Osteoblast (primary cell): ENCODE results near the gene ASTN2. TPM values are rescaled to one million over a fixed set of nuclear protein-coding genes. Genes with fewer than 3 reads are reported as not detected.
"Not testable (repeated sequence)": the region's sequence is repeated elsewhere in the genome, so short reads cannot be mapped to it uniquely, and the experiment has no call there.

Experiments used
- DNase-seq: peaks from one replicate; pipeline ENCODE4 v3.0.0; 2011; ENCODE audit warnings: low spot score, mixed read lengths; ENCODE audit not compliant: insufficient read length; ENCODE audit errors: missing footprints
- H2AFZ ChIP-seq: 2 replicates; pipeline ENCODE4 v1.6.0; 2011; ENCODE audit warnings: mild to moderate bottlenecking, low read length
- H3K27ac ChIP-seq: 2 replicates; pipeline ENCODE4 v1.5.1; 2011; ENCODE audit warnings: mild to moderate bottlenecking, low read depth, low read length, moderate library complexity
- H3K27me3 ChIP-seq: 2 replicates; pipeline ENCODE4 v1.6.0; 2012; ENCODE audit warnings: mild to moderate bottlenecking, control low read depth, inconsistent platforms, low read length, moderate library complexity; ENCODE audit not compliant: insufficient read depth
- H3K36me3 ChIP-seq: 2 replicates; pipeline ENCODE4 v1.5.1; 2011; ENCODE audit warnings: mild to moderate bottlenecking, low read length, control low read depth, moderate library complexity; ENCODE audit not compliant: insufficient read depth
- H3K4me1 ChIP-seq: 2 replicates; pipeline ENCODE4 v1.5.1; 2011; ENCODE audit warnings: mild to moderate bottlenecking, low read length, control low read depth, moderate library complexity; ENCODE audit not compliant: insufficient read depth
- H3K4me2 ChIP-seq: 2 replicates; pipeline ENCODE4 v1.6.0; 2011; ENCODE audit warnings: mild to moderate bottlenecking, low read length; ENCODE audit not compliant: insufficient read depth
- H3K4me3 ChIP-seq: fragments of 200-600 bp; sonication (generic); 3 replicates; pipeline ENCODE4 v1.5.1; 2012; ENCODE audit warnings: mild to moderate bottlenecking, low read length, inconsistent platforms; ENCODE audit not compliant: insufficient read depth
- H3K79me2 ChIP-seq: 2 replicates; pipeline ENCODE4 v1.6.0; 2012; ENCODE audit warnings: mild to moderate bottlenecking, low read length, control low read depth, inconsistent platforms; ENCODE audit not compliant: insufficient read depth
- H3K9me3 ChIP-seq: 2 replicates; pipeline ENCODE4 v1.5.1; 2011; ENCODE audit warnings: low read depth, low read length, control low read depth
- H4K20me1 ChIP-seq: 2 replicates; pipeline ENCODE4 v1.6.0; 2012; ENCODE audit warnings: mild to moderate bottlenecking, low read length, control low read depth; ENCODE audit not compliant: insufficient read depth
- total RNA-seq: library from RNA; depleted of rRNA; stranded (reverse); fragments of >200 nt; gene quantifications from 2 replicates; pipeline ENCODE4 v1.2.3, GENCODE V29; 2012
- TF ChIP-seq, protein P1 (sequence below): IDR thresholded peaks from 2 replicates; pipeline ENCODE4 v1.5.1; 2011; ENCODE audit warnings: mild to moderate bottlenecking, low read depth, low read length, moderate library complexity; ENCODE audit errors: extremely low read depth

ASTN2 gene
- total RNA-seq, 1 donor = 4.7 TPM

DNA sequence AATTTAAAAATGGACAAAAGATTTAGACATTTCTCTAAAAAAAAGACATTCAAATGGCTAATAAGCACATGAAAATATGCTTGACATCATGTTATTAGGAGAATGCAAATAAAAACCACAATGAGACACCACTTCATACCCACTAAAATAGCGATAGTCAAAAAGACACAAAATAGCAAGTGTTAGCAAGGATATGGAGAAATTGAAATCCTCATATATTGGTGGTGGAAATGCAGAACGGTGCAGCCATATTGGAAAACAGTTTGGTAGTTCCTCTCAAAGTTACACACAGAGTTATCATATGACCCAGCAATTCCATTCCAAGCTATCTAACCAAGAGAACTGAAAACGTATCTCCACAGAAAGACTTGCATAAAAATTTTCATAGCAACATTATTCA is 955.3 kb downstream of the ASTN2 start:
- DNase-seq = no peak
- H3K27ac ChIP-seq = no peak overlapping the region
- H3K4me2 ChIP-seq = no peak overlapping the region

DNA sequence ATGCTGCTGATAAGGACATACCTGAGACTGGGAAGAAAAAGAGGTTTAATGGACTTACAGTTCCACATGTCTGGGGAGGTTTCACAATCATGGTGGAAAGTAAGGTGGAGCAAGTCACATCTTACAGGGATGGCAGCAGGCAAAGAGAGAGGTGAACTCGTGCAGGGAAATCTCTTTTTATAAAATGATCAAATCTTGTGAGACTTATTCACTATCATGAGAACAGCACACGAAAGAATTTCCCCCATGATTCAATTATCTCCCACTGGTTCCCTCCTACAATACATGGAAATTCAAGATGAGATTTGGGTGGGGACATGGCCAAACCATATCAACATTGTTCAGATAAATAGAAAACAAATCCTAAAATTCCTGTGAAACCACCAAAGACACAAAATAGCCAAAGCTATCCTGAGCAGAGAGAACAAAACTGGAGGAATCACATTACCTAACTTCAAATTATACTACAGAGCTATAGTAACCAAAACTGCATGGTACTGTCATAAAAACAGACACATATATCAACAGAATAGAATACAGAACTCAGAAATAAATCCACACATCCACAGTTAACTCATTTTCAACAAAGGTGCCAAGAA is 958.3 kb downstream of the ASTN2 start:
- no peak overlapping the region for H3K4me2 ChIP-seq
- no peak overlapping the region for H2AFZ ChIP-seq
- no peaks in the 10 kb centered on the region for H3K9me3 ChIP-seq
- H3K27me3 ChIP-seq = no peaks in the 10 kb centered on the region
- peaks cover 3% of the 10 kb centered on the region for H3K4me1 ChIP-seq
- H3K79me2 ChIP-seq = no peaks in the 10 kb centered on the region
- H3K36me3 ChIP-seq = no peaks in the 10 kb centered on the region
- H3K27ac ChIP-seq = no peak overlapping the region
- DNase-seq = no peak
- TF ChIP-seq, protein P1, sequence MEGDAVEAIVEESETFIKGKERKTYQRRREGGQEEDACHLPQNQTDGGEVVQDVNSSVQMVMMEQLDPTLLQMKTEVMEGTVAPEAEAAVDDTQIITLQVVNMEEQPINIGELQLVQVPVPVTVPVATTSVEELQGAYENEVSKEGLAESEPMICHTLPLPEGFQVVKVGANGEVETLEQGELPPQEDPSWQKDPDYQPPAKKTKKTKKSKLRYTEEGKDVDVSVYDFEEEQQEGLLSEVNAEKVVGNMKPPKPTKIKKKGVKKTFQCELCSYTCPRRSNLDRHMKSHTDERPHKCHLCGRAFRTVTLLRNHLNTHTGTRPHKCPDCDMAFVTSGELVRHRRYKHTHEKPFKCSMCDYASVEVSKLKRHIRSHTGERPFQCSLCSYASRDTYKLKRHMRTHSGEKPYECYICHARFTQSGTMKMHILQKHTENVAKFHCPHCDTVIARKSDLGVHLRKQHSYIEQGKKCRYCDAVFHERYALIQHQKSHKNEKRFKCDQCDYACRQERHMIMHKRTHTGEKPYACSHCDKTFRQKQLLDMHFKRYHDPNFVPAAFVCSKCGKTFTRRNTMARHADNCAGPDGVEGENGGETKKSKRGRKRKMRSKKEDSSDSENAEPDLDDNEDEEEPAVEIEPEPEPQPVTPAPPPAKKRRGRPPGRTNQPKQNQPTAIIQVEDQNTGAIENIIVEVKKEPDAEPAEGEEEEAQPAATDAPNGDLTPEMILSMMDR = no peak
- H3K4me3 ChIP-seq = no peak overlapping the region
- H4K20me1 ChIP-seq = no peaks in the 10 kb centered on the region

More for the DNA sequence above, 955.3 kb downstream of the ASTN2 start:
- Histone ChIP-seq H3K79me2 (no peaks in the 10 kb centered on the region), H2AFZ (no peak overlapping the region), H3K9me3 (no peaks in the 10 kb centered on the region), H3K27me3 (no peaks in the 10 kb centered on the region), H3K4me3 (no peak overlapping the region), H3K4me1 (no peaks in the 10 kb centered on the region), H3K36me3 (no peaks in the 10 kb centered on the region), H4K20me1 (no peaks in the 10 kb centered on the region)
- TF ChIP-seq, protein P1 = no peak

DNA sequence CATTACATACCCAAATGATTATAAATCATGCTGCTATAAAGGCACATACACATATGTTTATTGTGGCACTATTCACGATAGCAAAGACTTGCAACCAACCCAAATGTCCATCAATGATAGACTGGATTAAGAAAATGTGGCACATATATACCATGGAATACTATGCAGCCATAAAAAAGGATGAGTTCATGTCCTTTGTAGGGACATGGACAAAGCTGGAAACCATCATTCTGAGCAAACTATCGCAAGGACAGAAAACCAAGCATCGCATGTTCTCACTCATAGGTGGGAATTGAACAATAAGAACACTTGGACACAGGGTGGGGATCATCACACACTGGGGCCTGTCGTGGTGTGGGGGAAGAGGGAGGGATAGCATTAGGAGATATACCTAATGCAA is 960.3 kb downstream of the ASTN2 start:
- H4K20me1 ChIP-seq, H3K4me2 ChIP-seq, H3K79me2 ChIP-seq, H3K27me3 ChIP-seq, DNase-seq, H3K9me3 ChIP-seq, H2AFZ ChIP-seq, H3K36me3 ChIP-seq, H3K27ac ChIP-seq, H3K4me3 ChIP-seq: not testable (repeated sequence)
- H3K4me1 ChIP-seq = peaks cover 19% of the 10 kb centered on the region

DNA sequence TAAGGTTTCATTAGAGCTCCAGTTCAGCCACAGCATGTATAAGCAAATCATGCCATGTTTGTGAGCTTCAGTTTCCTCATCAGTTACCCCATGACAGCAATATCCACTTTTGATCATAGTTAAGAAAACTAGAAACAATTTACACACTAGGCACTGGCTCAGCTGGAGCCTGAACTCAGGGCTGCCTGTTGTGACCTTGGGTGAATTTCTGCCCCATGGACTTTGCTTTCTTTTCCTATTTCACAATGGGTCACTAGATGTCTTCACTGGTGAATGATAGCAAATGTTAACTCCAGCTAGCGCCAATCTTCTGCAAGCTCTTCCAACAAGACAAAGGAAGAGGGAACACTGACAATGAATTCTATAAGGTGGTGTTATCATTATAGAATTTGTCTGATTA is 961.1 kb downstream of the ASTN2 start:
- H3K27ac ChIP-seq = no peak overlapping the region
- H4K20me1 ChIP-seq = no peaks in the 10 kb centered on the region
- no peaks in the 10 kb centered on the region for H3K27me3 ChIP-seq
- no peaks in the 10 kb centered on the region for H3K36me3 ChIP-seq
- H2AFZ ChIP-seq = no peak overlapping the region
- no peak overlapping the region for H3K4me2 ChIP-seq
- H3K4me1 ChIP-seq = peaks cover 19% of the 10 kb centered on the region
- H3K79me2 ChIP-seq = no peaks in the 10 kb centered on the region
- no peaks in the 10 kb centered on the region for H3K9me3 ChIP-seq
- TF ChIP-seq, protein P1 = no peak
- no peak for DNase-seq
- H3K4me3 ChIP-seq = no peak overlapping the region
